AG04450 (cell line): Measurements from ENCODE around the gene MTFR2. TPM values are rescaled to one million over a fixed set of nuclear protein-coding genes. Genes with fewer than 3 reads are reported as not detected.

ENCODE experiments used
- CTCF ChIA-PET: fragments of 300-600, 350-600 bp; formaldehyde crosslinking; extraction: SDS; loops from one replicate; lab custom pipeline; 2022; ENCODE audit warnings: antibody characterized with exemption, inconsistent platforms; lab: Charles Lee
- POLR2A ChIA-PET: fragments of 350-600 bp; formaldehyde crosslinking; extraction: SDS; loops from one replicate; lab custom pipeline; 2021; ENCODE audit warnings: antibody characterized with exemption, inconsistent platforms; lab: Yijun Ruan, JAX
- DNase-seq: peaks from one replicate; pipeline ENCODE4 v3.0.0-alpha.2; 2011; ENCODE audit warnings: low read depth, low spot score
- H3K27ac ChIP-seq: one replicate; pipeline ENCODE4 v1.5.1; 2012; ENCODE audit warnings: low read depth, low read length, control low read depth
- H3K27me3 ChIP-seq: one replicate; pipeline ENCODE4 v1.6.0; 2012; ENCODE audit warnings: low read length; ENCODE audit not compliant: control insufficient read depth, insufficient read depth
- H3K4me3 ChIP-seq: 2 replicates; pipeline ENCODE4 v1.5.1; 2011; ENCODE audit warnings: mild to moderate bottlenecking, low read depth, low read length, control low read depth
- H3K9me3 ChIP-seq: 2 replicates; pipeline ENCODE4 v1.5.1; 2012; ENCODE audit warnings: low read length; ENCODE audit not compliant: control insufficient read depth, insufficient read depth
- CTCF ChIP-seq: IDR thresholded peaks from 2 replicates; pipeline ENCODE4 v1.5.1; 2011; ENCODE audit warnings: low read depth, low read length, control low read depth, inconsistent platforms
- polyA plus RNA-seq: library from polyadenylated mRNA; depleted of rRNA; stranded (reverse); fragments of >200 nt; gene quantifications from 2 replicates; pipeline ENCODE4 v1.2.3, GENCODE V29; 2011

Gene MTFR2
- polyA plus RNA-seq, 1 experiment = 3.3 TPM

DNA sequence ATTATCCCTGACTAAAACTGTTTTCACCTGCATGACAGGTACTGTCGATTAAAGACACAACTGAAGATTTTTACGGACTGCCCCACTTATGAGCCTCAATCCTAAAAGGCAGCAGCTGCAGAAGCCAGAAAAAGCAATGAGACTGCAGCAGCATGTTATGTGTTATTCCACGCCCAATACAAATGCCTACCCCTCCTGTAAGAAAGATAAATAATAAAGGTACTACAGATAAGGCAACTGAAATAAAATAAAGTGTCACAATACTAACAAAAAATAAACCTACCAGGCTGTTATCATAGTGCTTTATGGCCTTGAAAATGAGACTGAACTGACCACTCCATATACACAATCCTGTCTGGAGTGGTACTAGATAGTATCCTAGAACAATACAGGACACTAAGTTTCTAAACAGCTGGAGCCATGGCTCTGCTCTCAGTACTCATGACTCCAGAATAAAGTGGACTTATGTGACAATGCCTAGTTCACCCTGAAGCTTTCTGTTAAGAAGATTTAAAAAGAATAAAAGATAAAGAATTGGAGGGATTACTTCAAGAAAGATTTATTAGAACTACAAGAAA, 30.0 kb upstream of the MTFR2 start:
- Histone ChIP-seq H3K4me3 (no peak overlapping the region), H3K27me3 (no peaks in the 10 kb centered on the region), H3K27ac (no peak overlapping the region), H3K9me3 (no peaks in the 10 kb centered on the region)
- TF ChIP-seq CTCF = no peak
- ChIA-PET CTCF (no interaction called here), POLR2A (no interaction called here)
- DNase-seq = no peak

GRCh38 chr6:136274062-136274461, 24.0 kb upstream of the MTFR2 start:
- Histone ChIP-seq H3K27ac (no peak overlapping the region), H3K4me3 (no peak overlapping the region), H3K9me3 (no peaks in the 10 kb centered on the region), H3K27me3 (no peaks in the 10 kb centered on the region)
- no peak for DNase-seq
- no peak for TF ChIP-seq CTCF
- ChIA-PET CTCF (interaction anchor here (1.5 kb wide), 1 partner anchor 43 kb away, joined by 6 read pairs; no protein-coding TSS in a partner anchor), POLR2A (interaction anchor here (1.1 to 1.8 kb wide), 2 partner anchors 15 to 19 kb away, joined by 3 to 8 read pairs; partner anchors contain the start of gene BCLAF1)

- POLR2A ChIA-PET = no interaction called here
- no peaks in the 10 kb centered on the region for H3K9me3 ChIP-seq
- TF ChIP-seq CTCF = no peak
- no peak overlapping the region for H3K27ac ChIP-seq
- no peaks in the 10 kb centered on the region for H3K27me3 ChIP-seq
- H3K4me3 ChIP-seq = no peak overlapping the region
- CTCF ChIA-PET = no interaction called here
- no peak for DNase-seq
Measured at GRCh38 chr6:136265101-136265500, 15.0 kb upstream of the MTFR2 start.

- no peak for DNase-seq
- no peaks in the 10 kb centered on the region for H3K27me3 ChIP-seq
- no peak overlapping the region for H3K4me3 ChIP-seq
- ChIA-PET POLR2A (interaction anchor here (0.9 to 1.6 kb wide), 2 partner anchors 12 to 26 kb away, joined by 4 to 5 read pairs; partner anchors contain the start of gene BCLAF1), CTCF (interaction anchor here (0.9 kb wide), 1 partner anchor 12 kb away, joined by 3 read pairs; no protein-coding TSS in a partner anchor)
- TF ChIP-seq CTCF = no peak
- H3K27ac ChIP-seq = no peak overlapping the region
- no peaks in the 10 kb centered on the region for H3K9me3 ChIP-seq
Measured at GRCh38 chr6:136262940-136263339, 12.8 kb upstream of the MTFR2 start.

- TF ChIP-seq CTCF = no peak
- no peak for DNase-seq
- CTCF ChIA-PET = no interaction called here
Measured at GRCh38 chr6:136254851-136255466, 4.8 kb upstream of the MTFR2 start.

More at GRCh38 chr6:136254851-136255466, 4.8 kb upstream of the MTFR2 start:
- no peaks in the 10 kb centered on the region for H3K27me3 ChIP-seq
- no peaks in the 10 kb centered on the region for H3K9me3 ChIP-seq
- H3K4me3 ChIP-seq = no peak overlapping the region
- no peak overlapping the region for H3K27ac ChIP-seq
- POLR2A ChIA-PET = interaction anchor here (0.7 kb wide), 1 partner anchor 19 kb away, joined by 3 read pairs; no protein-coding TSS in a partner anchor
